K562 (cell line): Measurements from ENCODE around the gene ECE2. TPM values are rescaled to one million over a fixed set of nuclear protein-coding genes. Genes with fewer than 3 reads are reported as not detected.

Source experiments
- CREM ChIP-seq: IDR thresholded peaks from 2 replicates; pipeline ENCODE4 v1.6.1; 2014; ENCODE audit warnings: antibody characterized with exemption, low read depth
- ELF4 ChIP-seq: fragments of 450-650 bp; formaldehyde crosslinking; IDR thresholded peaks from 2 replicates; pipeline ENCODE4 v1.4.0; 2022; ENCODE audit warnings: missing genetic modification characterization
- FIP1L1 ChIP-seq: fragments of 200-400 bp; formaldehyde crosslinking; IDR thresholded peaks from 2 replicates; pipeline ENCODE4 v1.6.1; 2018; ENCODE audit warnings: mild to moderate bottlenecking, low read depth, low read length; ENCODE audit not compliant: poor library complexity, severe bottlenecking
- FOXA3 ChIP-seq, 2 experiments: fragments of 450-650 bp in 1 of 2; sonication (generic) in 1 of 2; formaldehyde crosslinking; IDR thresholded peaks in 1 of 2; conservative IDR thresholded peaks in 1 of 2; 2 replicates each; pipeline versions ENCODE4 v1.4.0 to v1.8.0; 2020 to 2022; ENCODE audit warnings: mild to moderate bottlenecking in 2 of 2, missing genetic modification reagents in 1 of 2
- HNRNPH1 ChIP-seq: fragments of 200-400 bp; formaldehyde crosslinking; optimal IDR thresholded peaks from 2 replicates; pipeline ENCODE3; 2017; ENCODE audit warnings: low read depth, mild to moderate bottlenecking, low read length, moderate library complexity
- MED1 ChIP-seq: sonication (generic); formaldehyde crosslinking; IDR thresholded peaks from 2 replicates; pipeline ENCODE4 v1.8.1; 2023; ENCODE audit warnings: missing genetic modification reagents, borderline replicate concordance
- NCOA6 ChIP-seq: fragments of 450-650 bp; IDR thresholded peaks from 2 replicates; pipeline ENCODE4 v1.6.1; 2017; ENCODE audit warnings: mild to moderate bottlenecking
- NR2C1 ChIP-seq, 2 experiments: fragments of 450-650 bp; IDR thresholded peaks; 2 replicates each; pipeline ENCODE4 v1.6.1; 2017; ENCODE audit warnings: mild to moderate bottlenecking in 2 of 2, antibody characterized with exemption in 1 of 2, inconsistent platforms in 1 of 2, missing compliant biosample characterization in 1 of 2, missing genetic modification characterization in 1 of 2
- POLR3G ChIP-seq: IDR thresholded peaks from 2 replicates; pipeline ENCODE4 v1.6.1; 2011; ENCODE audit not compliant: insufficient read length, insufficient replicate concordance; ENCODE audit errors: extremely low read depth
- RBBP5 ChIP-seq: fragments of 200-600 bp; sonication (generic); IDR thresholded peaks from 2 replicates; pipeline ENCODE4 v1.6.1; 2012; ENCODE audit warnings: borderline replicate concordance, mild to moderate bottlenecking, low read length, control low read depth, inconsistent platforms; ENCODE audit not compliant: insufficient read depth, poor library complexity, severe bottlenecking
- SREBF2 ChIP-seq: sonication (generic); formaldehyde crosslinking; IDR thresholded peaks from 2 replicates; pipeline ENCODE4 v1.4.0; 2020; ENCODE audit warnings: mild to moderate bottlenecking, missing genetic modification reagents
- TCF7L2 ChIP-seq: fragments of 150-350 bp; IDR thresholded peaks from 2 replicates; pipeline ENCODE4 v1.6.1; 2016; ENCODE audit warnings: low read depth, mild to moderate bottlenecking, low read length, moderate library complexity
- ZBTB8A ChIP-seq: fragments of 450-650 bp; IDR thresholded peaks from 2 replicates; pipeline ENCODE4 v1.6.1; 2018; ENCODE audit warnings: mild to moderate bottlenecking, moderate library complexity; ENCODE audit not compliant: partially characterized antibody
- ZNF589 ChIP-seq: fragments of 200-800 bp; sonication (Bioruptor generic); IDR thresholded peaks from 2 replicates; pipeline ENCODE4 v1.6.1; 2016; ENCODE audit warnings: low read depth, missing genetic modification characterization, missing compliant biosample characterization
- polyA plus RNA-seq, 8 experiments: library from polyadenylated mRNA; depleted of rRNA in 4 of 8; stranded (reverse) in 5 of 8; unstranded in 3 of 8; fragments of >200 nt; fragmentation: Nextera tagmentation in 2 of 8; fragmentation: Illumina TruSeq in 1 of 8; extraction: Ambion mirVana in 2 of 8; extraction: Trizol in 1 of 8; gene quantifications; 2 replicates each; pipeline versions ENCODE4 v1.2.1 to v1.2.3, GENCODE V29; 2011 to 2014; ENCODE audit warnings: inconsistent platforms in 1 of 8, missing spikeins in 1 of 8
- total RNA-seq, 7 experiments: library from RNA; depleted of rRNA in 6 of 7; stranded (reverse); fragments of >200 nt in 6 of 7; fragmentation: Illumina TruSeq in 2 of 7; extraction: Trizol in 2 of 7; gene quantifications; 2 replicates each; pipeline versions ENCODE4 v1.2.1 to v1.2.3, GENCODE V29; 2011 to 2021; ENCODE audit warnings: low replicate concordance in 1 of 7
- TF ChIP-seq, protein P1 (sequence below): fragments of 250-450 bp; sonication (Bioruptor Pico); IDR thresholded peaks from 2 replicates; pipeline ENCODE4 v1.4.0; 2020
- TF ChIP-seq, protein P2 (sequence below): fragments of 450-650 bp; IDR thresholded peaks from 2 replicates; pipeline ENCODE4 v1.7.0; 2016; ENCODE audit warnings: borderline replicate concordance
- TF ChIP-seq, protein P3 (sequence below), 2 experiments: fragments of 450-650 bp; IDR thresholded peaks; 2 replicates each; pipeline ENCODE4 v1.6.1; 2016
- TF ChIP-seq, protein P4 (sequence below): fragments of 250-450 bp; sonication (Bioruptor Pico); IDR thresholded peaks from 2 replicates; pipeline ENCODE4 v1.4.0; 2020; ENCODE audit warnings: mild to moderate bottlenecking, moderate library complexity

Gene ECE2
- total and polyA plus RNA-seq, 9 of the 15 experiments (the other 6 are each of a cell fraction or from before 2014, with no cell fraction given), result not detected

DNA sequence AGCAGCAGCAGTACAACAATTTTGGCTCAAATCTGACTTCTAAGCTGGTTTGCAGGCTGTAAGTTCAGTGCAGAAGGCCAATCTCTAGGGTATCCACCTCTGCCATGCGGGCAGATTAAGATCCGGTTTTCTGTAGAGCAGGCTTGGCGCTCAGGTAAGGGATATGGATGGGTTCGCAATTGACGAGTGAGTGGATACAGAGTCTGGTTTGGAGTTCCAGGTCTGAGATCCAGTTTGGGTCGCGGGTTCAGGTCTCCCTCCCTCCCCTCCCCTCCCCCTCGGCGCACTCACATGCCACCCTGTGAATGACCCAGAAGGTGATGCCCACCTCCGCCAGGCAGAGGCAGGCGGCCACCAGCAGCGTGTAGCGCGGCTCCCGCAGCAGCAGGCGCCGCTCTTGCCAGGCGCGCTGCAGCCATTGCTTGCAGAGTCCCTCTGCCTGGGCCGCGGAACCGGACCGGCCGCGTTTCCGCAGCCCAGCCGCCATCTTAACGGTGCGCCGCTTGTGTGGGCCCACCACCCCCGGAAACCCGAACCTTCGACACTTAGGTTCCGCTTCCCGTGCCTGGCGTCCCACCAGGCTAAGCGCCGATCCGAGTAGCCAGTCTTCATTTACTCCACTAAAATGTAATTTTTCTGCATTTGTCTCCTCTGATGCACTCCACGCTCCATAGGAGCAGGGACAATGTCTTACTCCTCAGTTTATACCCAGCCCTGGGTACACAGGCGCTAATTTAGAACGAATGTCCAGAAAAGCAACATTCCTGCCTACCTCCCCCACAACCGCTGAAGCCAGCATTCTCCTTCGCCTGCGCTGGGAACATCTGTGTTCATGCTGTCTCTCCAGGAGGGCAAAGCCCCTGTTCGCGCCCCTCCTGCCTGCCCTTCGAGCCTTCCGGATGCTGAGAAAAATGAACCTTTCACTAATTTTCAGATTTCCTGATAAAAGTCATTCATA is 27.1 kb upstream of the ECE2 start, which contains the start of gene ALG3 (continued):
- TF ChIP-seq CREM (peak; percentile 73), ZBTB8A (no peak), FOXA3 (CRISPR knock-in tag; conservative IDR thresholded peaks at IDR 0.05 in 1 of 2, IDR thresholded peaks at IDR 0.05 in 1 of 2) (no peak), SREBF2 (CRISPR knock-in tag) (no peak), ZNF589 (no peak), MED1 (no peak), FIP1L1 (peak; percentile 81), NR2C1 (IDR thresholded peaks at IDR 0.05) (0 out of 2 replicates have a peak, but pooled peaks have one; percentile 21), NR2C1 (tag; IDR thresholded peaks at IDR 0.05) (0 out of 2 replicates have a peak, but pooled peaks have one; percentile 34), NCOA6 (0 out of 2 replicates have a peak, but pooled peaks have one; percentile 27), ELF4 (0 out of 2 replicates have a peak, but pooled peaks have one; percentile 69), HNRNPH1 (no peak), TCF7L2 (no peak), POLR3G (no peak), RBBP5 (peak; percentile 97)
- TF ChIP-seq, protein P1, sequence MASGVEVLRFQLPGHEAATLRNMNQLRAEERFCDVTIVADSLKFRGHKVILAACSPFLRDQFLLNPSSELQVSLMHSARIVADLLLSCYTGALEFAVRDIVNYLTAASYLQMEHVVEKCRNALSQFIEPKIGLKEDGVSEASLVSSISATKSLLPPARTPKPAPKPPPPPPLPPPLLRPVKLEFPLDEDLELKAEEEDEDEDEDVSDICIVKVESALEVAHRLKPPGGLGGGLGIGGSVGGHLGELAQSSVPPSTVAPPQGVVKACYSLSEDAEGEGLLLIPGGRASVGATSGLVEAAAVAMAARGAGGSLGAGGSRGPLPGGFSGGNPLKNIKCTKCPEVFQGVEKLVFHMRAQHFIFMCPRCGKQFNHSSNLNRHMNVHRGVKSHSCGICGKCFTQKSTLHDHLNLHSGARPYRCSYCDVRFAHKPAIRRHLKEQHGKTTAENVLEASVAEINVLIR, result no peak
- TF ChIP-seq, protein P2, sequence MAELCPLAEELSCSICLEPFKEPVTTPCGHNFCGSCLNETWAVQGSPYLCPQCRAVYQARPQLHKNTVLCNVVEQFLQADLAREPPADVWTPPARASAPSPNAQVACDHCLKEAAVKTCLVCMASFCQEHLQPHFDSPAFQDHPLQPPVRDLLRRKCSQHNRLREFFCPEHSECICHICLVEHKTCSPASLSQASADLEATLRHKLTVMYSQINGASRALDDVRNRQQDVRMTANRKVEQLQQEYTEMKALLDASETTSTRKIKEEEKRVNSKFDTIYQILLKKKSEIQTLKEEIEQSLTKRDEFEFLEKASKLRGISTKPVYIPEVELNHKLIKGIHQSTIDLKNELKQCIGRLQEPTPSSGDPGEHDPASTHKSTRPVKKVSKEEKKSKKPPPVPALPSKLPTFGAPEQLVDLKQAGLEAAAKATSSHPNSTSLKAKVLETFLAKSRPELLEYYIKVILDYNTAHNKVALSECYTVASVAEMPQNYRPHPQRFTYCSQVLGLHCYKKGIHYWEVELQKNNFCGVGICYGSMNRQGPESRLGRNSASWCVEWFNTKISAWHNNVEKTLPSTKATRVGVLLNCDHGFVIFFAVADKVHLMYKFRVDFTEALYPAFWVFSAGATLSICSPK, result no peak
- TF ChIP-seq, protein P3, sequence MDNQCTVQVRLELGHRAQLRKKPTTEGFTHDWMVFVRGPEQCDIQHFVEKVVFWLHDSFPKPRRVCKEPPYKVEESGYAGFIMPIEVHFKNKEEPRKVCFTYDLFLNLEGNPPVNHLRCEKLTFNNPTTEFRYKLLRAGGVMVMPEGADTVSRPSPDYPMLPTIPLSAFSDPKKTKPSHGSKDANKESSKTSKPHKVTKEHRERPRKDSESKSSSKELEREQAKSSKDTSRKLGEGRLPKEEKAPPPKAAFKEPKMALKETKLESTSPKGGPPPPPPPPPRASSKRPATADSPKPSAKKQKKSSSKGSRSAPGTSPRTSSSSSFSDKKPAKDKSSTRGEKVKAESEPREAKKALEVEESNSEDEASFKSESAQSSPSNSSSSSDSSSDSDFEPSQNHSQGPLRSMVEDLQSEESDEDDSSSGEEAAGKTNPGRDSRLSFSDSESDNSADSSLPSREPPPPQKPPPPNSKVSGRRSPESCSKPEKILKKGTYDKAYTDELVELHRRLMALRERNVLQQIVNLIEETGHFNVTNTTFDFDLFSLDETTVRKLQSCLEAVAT (IDR thresholded peaks at IDR 0.05), result no peak
- TF ChIP-seq, protein P4, sequence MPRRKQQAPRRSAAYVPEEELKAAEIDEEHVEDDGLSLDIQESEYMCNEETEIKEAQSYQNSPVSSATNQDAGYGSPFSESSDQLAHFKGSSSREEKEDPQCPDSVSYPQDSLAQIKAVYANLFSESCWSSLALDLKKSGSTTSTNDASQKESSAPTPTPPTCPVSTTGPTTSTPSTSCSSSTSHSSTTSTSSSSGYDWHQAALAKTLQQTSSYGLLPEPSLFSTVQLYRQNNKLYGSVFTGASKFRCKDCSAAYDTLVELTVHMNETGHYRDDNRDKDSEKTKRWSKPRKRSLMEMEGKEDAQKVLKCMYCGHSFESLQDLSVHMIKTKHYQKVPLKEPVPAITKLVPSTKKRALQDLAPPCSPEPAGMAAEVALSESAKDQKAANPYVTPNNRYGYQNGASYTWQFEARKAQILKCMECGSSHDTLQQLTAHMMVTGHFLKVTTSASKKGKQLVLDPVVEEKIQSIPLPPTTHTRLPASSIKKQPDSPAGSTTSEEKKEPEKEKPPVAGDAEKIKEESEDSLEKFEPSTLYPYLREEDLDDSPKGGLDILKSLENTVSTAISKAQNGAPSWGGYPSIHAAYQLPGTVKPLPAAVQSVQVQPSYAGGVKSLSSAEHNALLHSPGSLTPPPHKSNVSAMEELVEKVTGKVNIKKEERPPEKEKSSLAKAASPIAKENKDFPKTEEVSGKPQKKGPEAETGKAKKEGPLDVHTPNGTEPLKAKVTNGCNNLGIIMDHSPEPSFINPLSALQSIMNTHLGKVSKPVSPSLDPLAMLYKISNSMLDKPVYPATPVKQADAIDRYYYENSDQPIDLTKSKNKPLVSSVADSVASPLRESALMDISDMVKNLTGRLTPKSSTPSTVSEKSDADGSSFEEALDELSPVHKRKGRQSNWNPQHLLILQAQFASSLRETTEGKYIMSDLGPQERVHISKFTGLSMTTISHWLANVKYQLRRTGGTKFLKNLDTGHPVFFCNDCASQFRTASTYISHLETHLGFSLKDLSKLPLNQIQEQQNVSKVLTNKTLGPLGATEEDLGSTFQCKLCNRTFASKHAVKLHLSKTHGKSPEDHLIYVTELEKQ (CRISPR knock-in tag), result no peak
